A549 (cell line): Measurements from ENCODE around the gene FAR2.

Experiments
- MYC ChIP-seq: IDR thresholded peaks from 2 replicates; pipeline ENCODE4 v1.6.1; 2012; ENCODE audit warnings: mild to moderate bottlenecking, inconsistent platforms, low read length, improper control_type of control experiment, borderline replicate concordance
- ZFP36 ChIP-seq: fragments of 450-650 bp; IDR thresholded peaks from 2 replicates; pipeline ENCODE4 v1.6.1; 2014; ENCODE audit warnings: borderline replicate concordance; ENCODE audit not compliant: partially characterized antibody
- TF ChIP-seq, protein P1 (sequence below): fragments of >200 bp; sonication (Bioruptor Twin); formaldehyde crosslinking; IDR thresholded peaks from 3 replicates; pipeline ENCODE4 v1.5.1; 2016
- TF ChIP-seq, protein P2 (sequence below): fragments of 150-350 bp; IDR thresholded peaks from 2 replicates; pipeline ENCODE4 v1.6.1; 2014; ENCODE audit warnings: low read depth, mild to moderate bottlenecking, low read length

DNA sequence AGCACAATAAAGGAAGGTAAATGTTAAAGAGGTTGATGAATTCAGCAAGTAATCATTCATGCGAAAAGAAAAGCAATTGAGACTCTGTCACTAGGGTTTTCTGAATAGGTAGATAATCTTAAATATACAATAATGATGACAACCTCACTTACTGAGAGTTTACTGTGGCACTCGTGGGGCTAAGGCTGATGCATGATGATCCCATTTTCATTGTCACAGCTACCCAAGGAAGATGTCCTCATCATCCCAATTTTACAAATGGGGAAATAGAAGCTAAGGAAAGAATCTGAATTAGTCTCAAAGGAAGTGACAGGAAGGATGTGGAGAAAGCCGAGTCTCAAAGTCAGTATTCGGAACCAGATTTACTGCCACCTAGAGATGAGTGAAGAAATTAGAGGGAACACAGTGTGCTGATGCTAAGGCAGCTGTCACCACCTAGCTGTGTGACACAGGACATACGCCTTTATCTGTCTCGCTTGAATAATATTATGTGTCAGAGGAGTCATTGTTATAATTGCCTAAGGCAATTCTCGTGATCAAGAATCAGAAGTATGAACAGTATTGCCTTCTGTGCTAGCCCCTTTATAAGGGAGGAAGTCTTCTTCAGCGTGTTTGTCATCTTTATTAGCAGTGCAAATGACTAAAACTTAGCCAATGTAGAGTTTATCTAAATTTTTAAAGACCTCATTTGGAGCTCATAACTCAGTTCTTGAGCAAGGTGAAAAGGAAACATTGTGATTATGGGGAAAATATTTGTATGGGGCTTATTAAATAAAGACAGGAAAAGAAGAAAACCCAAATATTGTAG lies 168.7 kb downstream of the FAR2 start:
- TF ChIP-seq, protein P1, sequence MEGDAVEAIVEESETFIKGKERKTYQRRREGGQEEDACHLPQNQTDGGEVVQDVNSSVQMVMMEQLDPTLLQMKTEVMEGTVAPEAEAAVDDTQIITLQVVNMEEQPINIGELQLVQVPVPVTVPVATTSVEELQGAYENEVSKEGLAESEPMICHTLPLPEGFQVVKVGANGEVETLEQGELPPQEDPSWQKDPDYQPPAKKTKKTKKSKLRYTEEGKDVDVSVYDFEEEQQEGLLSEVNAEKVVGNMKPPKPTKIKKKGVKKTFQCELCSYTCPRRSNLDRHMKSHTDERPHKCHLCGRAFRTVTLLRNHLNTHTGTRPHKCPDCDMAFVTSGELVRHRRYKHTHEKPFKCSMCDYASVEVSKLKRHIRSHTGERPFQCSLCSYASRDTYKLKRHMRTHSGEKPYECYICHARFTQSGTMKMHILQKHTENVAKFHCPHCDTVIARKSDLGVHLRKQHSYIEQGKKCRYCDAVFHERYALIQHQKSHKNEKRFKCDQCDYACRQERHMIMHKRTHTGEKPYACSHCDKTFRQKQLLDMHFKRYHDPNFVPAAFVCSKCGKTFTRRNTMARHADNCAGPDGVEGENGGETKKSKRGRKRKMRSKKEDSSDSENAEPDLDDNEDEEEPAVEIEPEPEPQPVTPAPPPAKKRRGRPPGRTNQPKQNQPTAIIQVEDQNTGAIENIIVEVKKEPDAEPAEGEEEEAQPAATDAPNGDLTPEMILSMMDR: peak; percentile 70
- TF ChIP-seq MYC: no peak
- no peak for TF ChIP-seq ZFP36
- TF ChIP-seq, protein P2, sequence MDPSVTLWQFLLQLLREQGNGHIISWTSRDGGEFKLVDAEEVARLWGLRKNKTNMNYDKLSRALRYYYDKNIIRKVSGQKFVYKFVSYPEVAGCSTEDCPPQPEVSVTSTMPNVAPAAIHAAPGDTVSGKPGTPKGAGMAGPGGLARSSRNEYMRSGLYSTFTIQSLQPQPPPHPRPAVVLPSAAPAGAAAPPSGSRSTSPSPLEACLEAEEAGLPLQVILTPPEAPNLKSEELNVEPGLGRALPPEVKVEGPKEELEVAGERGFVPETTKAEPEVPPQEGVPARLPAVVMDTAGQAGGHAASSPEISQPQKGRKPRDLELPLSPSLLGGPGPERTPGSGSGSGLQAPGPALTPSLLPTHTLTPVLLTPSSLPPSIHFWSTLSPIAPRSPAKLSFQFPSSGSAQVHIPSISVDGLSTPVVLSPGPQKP: no peak
